HFFc6 (cell line): ENCODE measurements around the gene SREK1IP1. TPM values are rescaled to one million over a fixed set of nuclear protein-coding genes. Genes with fewer than 3 reads are reported as not detected.

Experiments used
- DNase-seq: peaks from one replicate; pipeline ENCODE4 v3.0.0-alpha.2; 2018
- H3K27ac Mint-ChIP-seq: 2 replicates; pipeline ENCODE4 v1.8.0; 2020; ENCODE audit warnings: mild to moderate bottlenecking, mixed read lengths
- H3K27me3 Mint-ChIP-seq: 2 replicates; pipeline ENCODE4 v1.8.0; 2021; ENCODE audit warnings: mild to moderate bottlenecking, moderate library complexity, mixed read lengths; ENCODE audit not compliant: insufficient read depth
- H3K36me3 Mint-ChIP-seq: 2 replicates; pipeline ENCODE4 v1.8.0; 2021; ENCODE audit warnings: low read depth, mixed read lengths
- H3K4me1 Mint-ChIP-seq: 2 replicates; pipeline ENCODE4 v1.8.0; 2020; ENCODE audit warnings: low read depth, mixed read lengths
- H3K4me3 Mint-ChIP-seq: 2 replicates; pipeline ENCODE4 v1.8.0; 2020; ENCODE audit warnings: mild to moderate bottlenecking, moderate library complexity, mixed read lengths
- H3K9me3 Mint-ChIP-seq: 2 replicates; pipeline ENCODE4 v1.8.0; 2020; ENCODE audit warnings: mild to moderate bottlenecking, mixed read lengths
- CTCF ChIP-seq: fragments of 200-600 bp; sonication (generic); IDR thresholded peaks from 2 replicates; pipeline ENCODE4 v1.5.0; 2021; ENCODE audit warnings: antibody characterized with exemption, mild to moderate bottlenecking
- total RNA-seq, 6 experiments: library from RNA; stranded (reverse); fragmentation: NEBNext Ultra II Directional; extraction: Animal tissue kit (Norgen Biotek cat#: 25700); gene quantifications; 2 replicates in 1 of 6; 3 replicates in 5 of 6; pipeline ENCODE4 v1.2.3, GENCODE V29; 2021

The SREK1IP1 gene
- total RNA-seq, 6 experiments from 2014 or later: 20.8 to 24.5 (median 22.6) TPM

GRCh38 chr5:64693636-64694035, 74.9 kb downstream of the SREK1IP1 start:
- Mint-ChIP-seq H3K9me3 (peaks cover 12% of the 10 kb centered on the region), H3K4me3 (no peak overlapping the region), H3K27ac (no peak overlapping the region), H3K36me3 (peaks cover 5% of the 10 kb centered on the region), H3K4me1 (peaks cover 14% of the 10 kb centered on the region), H3K27me3 (peaks cover 26% of the 10 kb centered on the region)
- TF ChIP-seq CTCF: no peak
- DNase-seq: no peak

- H3K27me3 Mint-ChIP-seq: peaks cover 21% of the 10 kb centered on the region
- peaks cover 14% of the 10 kb centered on the region for H3K4me1 Mint-ChIP-seq
Measured at GRCh38 chr5:64691291-64691690, 77.2 kb downstream of the SREK1IP1 start.

GRCh38 chr5:64690417-64691151, 77.9 kb downstream of the SREK1IP1 start, which contains the start of gene SHISAL2B:
Gene SHISAL2B (plus strand): TSS chr5:64690503. CDS start chr5:64690624, 121 bp downstream.
- Mint-ChIP-seq H3K27me3 (peaks cover 24% of the 10 kb centered on the region), H3K36me3 (no peaks in the 10 kb centered on the region), H3K27ac (no peak within 1 kb of the TSS), H3K9me3 (no peaks in the 10 kb centered on the region; the same call in 1 of the 2 replicates), H3K4me1 (peaks cover 14% of the 10 kb centered on the region), H3K4me3 (peak within 1 kb of the TSS; percentile 40; the same call in 1 of the 2 replicates)
- no peak for DNase-seq
- TF ChIP-seq CTCF: no peak

More at GRCh38 chr5:64691291-64691690, 77.2 kb downstream of the SREK1IP1 start:
- Mint-ChIP-seq H3K36me3 (no peaks in the 10 kb centered on the region), H3K4me3 (no peak overlapping the region), H3K27ac (no peak overlapping the region), H3K9me3 (peaks cover 3% of the 10 kb centered on the region)
- TF ChIP-seq CTCF: no peak
- no peak for DNase-seq

GRCh38 chr5:64690104-64690416, 78.4 kb downstream of the SREK1IP1 start:
- no peak overlapping the region for H3K27ac Mint-ChIP-seq
- H3K27me3 Mint-ChIP-seq: peaks cover 24% of the 10 kb centered on the region
- no peaks in the 10 kb centered on the region for H3K36me3 Mint-ChIP-seq
- DNase-seq: no peak
- H3K9me3 Mint-ChIP-seq: no peaks in the 10 kb centered on the region
- TF ChIP-seq CTCF: no peak
- peak overlapping the region; percentile 40; the same call in 1 of the 2 replicates for H3K4me3 Mint-ChIP-seq
- peaks cover 14% of the 10 kb centered on the region for H3K4me1 Mint-ChIP-seq

GRCh38 chr5:64688965-64689364, 79.5 kb downstream of the SREK1IP1 start:
- Mint-ChIP-seq H3K27ac (no peak overlapping the region), H3K36me3 (no peaks in the 10 kb centered on the region), H3K4me3 (no peak overlapping the region), H3K4me1 (peaks cover 13% of the 10 kb centered on the region), H3K27me3 (peaks cover 24% of the 10 kb centered on the region), H3K9me3 (no peaks in the 10 kb centered on the region)
- TF ChIP-seq CTCF: no peak
- no peak for DNase-seq
